Activated CD4-positive, alpha-beta T cell treated with anti-CD3 and anti-CD28 coated beads for 48 hours (primary cell): ENCODE results near the gene PTDSS2.

Source experiments
- DNase-seq: peaks from one replicate; pipeline ENCODE4 v3.0.0-alpha.2; 2020

Gene PTDSS2

DNA sequence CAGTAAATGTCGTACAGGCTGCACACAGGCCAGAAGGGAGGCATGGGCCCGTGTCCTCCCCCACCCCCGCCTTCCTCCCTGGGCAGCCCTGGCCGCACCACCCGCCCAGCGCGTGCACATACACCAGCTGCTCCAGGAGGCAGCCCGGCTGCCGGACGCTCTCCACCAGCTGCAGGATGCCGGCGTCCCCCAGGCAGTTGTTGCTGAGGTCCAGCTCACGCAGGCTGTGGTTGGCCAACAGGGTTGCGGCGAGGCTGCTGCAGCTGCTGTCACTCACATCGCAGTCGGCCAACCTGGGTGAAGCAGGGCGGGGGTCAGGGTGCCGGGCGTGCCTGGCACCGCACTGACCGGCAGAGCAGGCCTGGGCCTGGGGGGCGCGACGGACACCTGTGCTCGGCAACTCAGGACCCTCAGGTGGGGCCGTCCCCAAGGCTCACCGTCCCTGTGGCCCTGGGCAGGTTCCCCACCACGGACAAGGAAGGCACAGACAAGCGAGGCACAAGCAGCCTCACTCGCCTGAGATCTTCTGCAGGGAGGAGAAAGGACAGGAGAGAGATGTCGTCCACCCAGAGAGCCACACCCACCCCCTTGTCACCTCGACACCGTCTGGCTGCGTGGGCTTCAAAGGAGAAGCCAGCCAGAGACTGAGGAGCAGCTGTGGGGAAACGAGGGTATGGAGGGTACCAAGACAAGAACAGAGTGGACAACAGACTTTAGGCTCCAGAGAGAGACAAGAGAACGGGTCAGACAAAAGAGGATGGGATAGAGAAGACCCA lies 44.9 kb downstream of the PTDSS2 start:
- DNase-seq = no peak

GRCh38 chr11:495537-495931 lies 45.5 kb downstream of the PTDSS2 start:
- no peak for DNase-seq

DNA sequence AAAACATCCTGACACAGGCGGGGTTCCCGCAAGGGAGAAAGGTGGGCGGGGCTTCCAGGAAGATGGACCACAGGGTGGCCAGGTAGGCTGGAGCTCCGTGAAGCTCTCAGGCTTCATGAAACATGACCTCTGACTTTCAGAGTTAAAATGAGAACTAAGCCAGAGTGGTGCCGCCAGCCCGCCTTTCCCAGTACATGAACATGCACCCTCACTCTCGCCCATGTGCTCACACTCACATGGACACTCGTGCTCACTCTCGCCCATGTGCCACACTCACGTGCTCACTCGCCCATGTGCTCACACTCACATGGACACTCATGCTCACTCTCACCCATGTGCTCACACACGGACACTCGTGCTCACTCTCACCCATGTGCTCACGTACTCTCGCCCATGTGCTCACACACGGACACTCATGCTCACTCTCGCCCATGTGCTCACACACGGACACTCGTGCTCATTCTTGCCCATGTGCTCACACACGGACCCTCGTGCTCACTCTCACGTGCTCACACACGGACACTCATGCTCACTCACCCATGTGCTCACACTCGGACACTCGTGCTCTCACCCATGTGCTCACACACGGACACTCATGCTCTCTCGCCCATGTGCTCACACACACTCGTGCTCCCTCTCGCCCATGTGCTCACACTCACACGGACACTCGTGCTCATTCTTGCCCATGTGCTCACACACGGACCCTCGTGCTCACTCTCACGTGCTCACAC lies 46.9 kb downstream of the PTDSS2 start:
- no peak for DNase-seq

- DNase-seq = no peak
Observed at GRCh38 chr11:497565-498296, 47.7 kb downstream of the PTDSS2 start.

DNA sequence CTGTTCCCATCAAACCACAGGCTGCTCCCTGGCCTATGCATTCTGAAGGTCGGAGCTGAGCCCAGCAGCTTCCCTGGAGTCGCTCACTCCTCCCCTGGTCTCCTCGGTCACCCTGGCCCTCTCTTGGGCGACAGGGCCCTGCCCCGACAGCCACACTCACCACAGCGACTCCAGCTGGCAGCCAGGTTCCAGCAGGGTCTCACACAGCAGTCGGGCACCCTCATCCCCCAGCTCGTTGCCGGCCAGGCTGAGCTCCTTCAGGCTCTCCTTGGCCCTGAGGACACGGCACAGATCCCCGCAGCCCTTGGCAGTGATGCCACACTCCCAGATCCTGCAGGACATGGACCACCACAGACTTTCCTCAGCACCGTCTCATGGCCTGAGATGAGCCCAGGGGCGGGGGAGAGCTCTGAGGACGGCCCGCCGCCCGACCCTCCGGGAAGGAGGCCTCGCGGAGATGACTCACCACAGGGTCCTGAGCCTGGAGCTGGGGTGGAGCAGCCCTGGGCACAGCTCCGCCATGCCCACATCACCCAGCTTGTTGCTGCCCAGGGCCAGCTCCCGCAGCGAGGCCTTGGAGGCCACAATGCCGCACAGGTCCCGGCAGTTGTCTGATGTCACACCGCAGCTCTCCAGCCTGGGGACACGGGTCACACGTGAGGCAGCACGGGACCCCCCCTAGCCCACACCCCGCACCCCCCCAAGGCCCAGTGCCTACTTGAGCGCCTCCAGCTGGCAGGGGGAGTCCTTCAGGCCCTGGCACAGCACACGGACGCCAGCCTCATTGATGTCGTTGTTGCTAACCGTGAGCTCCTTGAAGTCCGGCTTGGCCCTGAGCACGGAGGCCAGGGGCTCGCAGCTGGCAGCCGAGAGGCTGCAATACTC lies 48.5 kb downstream of the PTDSS2 start:
- DNase-seq = no peak

GRCh38 chr11:499201-500076 lies 49.4 kb downstream of the PTDSS2 start:
- no peak for DNase-seq

DNA sequence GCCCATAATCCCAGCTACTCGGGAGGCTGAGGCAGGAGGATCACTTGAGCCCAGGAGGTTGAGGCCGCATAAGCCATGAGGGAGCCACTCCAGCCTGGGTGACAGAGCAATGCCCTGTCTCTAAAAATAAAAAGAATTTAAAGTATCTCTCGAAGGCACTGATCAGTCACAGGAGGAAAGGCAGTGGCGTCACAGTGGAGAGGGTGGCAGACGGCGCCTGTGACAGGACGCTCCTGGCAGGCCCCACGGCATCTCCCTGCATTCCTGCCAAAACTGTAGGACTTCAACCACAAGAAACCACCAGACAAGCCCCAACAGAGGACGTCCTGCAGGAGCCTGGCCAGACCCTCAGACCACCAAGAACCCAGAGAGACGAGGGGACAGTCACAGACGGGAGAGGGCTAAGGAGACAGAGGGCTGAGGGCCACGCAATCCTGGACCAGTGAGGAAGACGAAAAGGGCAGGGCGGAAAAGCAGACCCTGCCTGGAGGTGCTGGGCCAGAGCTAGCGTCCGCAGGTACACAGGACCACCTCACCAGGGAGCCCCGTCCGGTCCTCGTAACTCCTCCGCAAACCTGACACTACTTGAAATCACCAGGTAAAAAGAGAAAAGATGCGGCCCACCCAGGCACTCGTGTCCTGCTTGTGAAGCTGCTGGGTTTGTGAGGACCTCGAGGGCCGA lies 51.1 kb downstream of the PTDSS2 start:
- DNase-seq = no peak

DNA sequence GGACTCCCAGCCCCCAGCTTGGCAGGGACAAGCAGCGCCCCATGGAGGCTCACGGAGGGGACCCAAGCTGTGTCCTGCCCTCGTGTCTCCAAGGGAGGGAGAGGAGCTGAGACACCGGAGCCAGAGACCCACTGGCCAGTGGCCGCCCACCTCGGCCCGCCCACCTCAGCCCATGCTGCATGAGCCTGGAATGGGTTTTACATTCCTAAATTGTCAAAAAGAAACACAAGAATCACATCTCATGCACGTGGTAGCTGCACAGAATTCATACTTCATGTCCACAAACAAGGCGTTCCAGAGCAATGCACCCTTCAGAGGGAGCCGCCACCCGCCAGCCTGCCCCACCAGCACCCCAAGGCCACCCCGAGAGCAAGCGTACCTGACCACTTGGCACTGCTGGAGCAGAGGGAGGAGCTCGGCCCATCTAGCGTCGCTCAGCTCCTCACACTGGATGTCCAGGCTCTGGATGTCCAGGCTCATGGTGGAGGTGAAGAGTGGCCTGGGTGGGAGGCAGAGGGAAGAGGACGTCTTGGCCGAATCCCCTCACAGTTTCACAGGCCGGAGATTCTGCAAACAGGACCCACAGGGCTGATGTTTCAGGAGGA lies 51.7 kb downstream of the PTDSS2 start:
- no peak for DNase-seq

DNA sequence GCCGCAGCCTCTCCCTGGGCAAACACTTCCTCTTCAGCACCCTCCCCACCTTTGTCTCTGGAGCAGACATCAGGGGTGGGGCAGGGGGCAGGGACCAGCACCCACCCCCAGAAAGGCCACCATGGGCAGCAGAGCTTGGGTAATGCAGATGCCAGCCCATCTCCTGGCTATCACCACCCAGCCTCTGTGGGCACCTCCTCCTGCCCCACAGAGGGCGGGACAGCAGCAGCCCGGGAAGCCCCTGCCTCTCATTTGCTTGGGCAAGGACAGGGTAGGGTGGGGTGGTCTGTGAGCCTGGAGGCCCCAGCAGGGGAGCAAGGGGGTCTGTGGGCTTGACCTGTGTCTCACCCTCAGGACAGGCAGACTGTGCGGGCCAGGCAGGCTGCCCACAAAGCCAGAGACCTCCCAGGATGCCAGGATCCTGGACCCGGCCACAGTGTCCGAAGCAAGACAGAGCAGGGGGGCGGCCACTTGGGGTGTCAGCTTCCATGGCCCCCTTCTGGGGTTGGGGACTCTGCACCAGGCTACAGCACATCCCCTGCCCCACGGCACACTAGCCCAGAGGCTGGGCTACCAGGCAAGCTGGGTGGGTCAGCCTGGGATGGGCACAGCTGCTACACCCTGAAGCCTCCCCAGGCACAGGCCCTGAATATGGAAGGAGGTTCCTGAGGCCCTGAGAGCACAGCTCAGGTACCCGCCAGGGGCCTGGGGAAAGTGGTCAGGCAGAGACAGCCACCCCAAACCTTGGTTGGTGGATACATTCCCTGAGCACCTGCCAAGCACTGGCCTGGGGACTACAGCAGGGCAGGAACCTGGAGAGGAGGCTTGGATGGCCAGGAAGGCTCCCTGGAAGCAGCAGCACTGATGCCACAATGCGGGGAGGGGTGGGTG lies 52.5 kb downstream of the PTDSS2 start:
- no peak for DNase-seq

DNA sequence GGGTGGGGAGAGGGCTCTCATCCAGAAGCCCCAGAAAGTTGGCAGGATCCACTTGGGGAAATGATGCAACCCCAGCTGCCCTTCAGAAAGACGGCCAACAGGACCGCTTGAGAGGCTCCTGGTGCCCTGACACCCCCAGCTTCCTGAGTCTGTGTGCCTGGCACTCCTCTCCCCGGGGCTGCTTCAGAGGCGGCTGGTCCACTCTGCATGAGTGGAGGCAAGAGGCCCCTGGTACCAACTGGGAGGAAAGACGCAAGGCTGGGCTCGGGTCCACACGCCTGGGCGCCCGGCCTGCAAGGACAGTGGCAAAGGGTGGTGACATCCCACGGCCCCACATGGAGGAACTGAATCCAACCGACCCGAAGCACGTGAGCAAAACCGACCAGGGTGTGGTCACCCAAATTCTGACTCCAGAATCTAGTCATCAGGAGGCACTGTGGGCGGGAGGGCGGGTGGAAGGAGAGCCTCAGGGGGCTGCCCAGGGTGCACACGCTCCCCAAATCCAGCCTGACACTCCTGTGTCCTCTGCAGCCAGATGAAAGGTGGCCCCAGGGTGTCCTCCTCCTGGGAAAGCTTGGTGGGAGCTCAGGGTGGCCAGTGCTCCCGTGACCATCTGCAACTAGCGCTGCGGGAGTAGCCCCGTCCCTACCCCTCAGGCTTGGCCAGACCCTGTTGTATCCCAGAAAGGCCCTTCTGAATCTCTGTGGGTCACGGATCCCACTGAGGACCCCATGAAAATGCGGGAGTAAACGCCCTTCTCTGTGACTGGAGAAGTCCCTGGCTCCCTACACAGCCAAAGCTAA lies 53.3 kb downstream of the PTDSS2 start:
- peak; percentile 47 for DNase-seq

DNA sequence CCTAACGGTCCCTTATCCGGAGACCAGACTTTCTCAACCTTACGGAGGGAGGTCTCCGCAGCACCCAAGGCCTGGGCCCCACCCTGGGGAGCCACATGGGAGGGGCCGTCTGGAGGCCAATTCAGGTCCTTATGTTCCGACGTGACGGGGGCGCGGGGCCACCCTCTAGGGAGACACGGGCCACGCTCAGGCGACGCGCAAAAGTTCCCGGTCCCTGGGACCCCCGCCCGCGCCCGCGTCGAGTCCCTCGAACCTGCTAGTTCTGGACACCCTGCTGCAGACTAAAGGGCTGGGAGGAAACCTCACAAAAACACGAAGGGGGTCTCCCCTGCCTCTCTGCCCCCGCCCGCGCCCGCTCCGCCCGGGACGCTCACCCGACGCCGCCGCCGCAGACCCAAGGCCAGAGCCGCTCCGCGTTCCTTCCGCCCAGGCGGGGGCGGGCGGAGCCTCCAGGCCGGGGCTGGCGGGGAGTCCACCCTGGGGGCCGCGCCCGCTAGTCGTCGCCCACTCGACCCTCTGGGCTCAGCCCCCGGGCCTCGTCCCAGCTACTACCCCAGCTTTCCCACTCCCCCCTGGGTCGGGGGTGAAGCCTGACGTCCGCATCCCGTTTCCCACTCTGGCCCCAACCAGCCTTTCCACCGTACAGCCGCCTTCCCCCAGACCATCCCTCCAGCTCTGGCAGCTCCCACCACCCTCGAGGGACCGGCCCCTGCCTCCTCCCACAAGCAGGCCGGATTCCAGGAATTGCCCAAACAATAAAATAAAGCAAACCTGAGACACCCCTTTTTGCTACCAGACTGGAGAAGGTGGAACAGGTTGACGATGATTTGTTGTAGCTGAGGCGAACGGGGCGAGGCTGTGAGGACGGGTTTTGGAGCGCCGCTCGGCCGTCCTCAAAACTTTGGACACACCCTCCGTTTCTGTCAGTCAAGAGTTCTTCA lies 54.2 kb downstream of the PTDSS2 start:
- peak; percentile 32 for DNase-seq

- DNase-seq = no peak
Observed at GRCh38 chr11:504994-505344, 54.9 kb downstream of the PTDSS2 start.

- peak; percentile 99 for DNase-seq
Observed at GRCh38 chr11:506238-506994, 56.3 kb downstream of the PTDSS2 start.

GRCh38 chr11:506995-507726 lies 57.1 kb downstream of the PTDSS2 start, which contains the start of gene RNH1:
Gene RNH1, minus strand, starts transcription at chr11:507242. Its CDS starts 5,080 bp downstream, at chr11:502162.
- peak; percentile 100 for DNase-seq

DNA sequence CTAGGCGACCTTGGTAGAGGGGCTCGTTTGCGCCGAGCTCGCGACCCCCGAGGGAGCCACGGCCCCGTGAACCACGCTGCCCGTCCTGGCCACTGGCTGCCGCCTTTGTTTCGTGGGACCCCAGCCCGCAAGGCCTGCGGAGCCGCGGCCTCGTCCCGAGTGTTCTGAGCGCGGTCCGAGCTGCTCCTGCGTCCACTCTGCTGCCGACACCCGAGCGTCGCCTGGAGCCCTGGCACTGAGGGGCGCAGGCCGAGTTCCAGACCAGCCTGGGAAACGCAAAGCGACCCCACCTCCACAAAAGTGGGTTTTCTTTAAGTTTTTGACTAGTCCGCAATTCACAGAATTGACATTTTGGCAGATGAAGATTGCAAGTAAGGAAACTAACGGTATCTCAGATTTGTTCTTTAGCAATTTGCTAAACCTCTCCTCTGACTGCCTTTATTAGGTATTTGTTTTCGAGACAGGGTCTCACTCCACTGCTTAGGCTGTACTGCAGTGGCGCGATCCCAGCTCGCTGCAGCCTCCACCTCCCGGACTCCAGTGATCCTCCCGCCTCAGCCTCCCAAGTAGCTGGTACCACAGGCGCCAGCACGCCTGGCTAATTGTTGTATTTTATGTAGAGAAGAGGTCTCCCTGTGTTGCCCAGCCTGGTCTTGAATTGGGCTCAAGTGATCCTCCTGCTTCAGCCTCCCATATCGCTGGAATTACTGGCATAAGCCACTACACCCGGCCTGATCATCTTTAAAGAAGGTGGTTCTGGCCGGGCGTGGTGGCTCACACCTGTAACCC lies 57.8 kb downstream of the PTDSS2 start:
- DNase-seq = no peak
